NB4 (cell line): Measurements from ENCODE around the gene ACKR1.

Experiments
- DNase-seq: peaks from one replicate; pipeline ENCODE4 v3.0.0; 2010; ENCODE audit warnings: low read depth
- H3K4me3 ChIP-seq: one replicate; pipeline ENCODE4 v1.5.1; 2011; ENCODE audit warnings: mild to moderate bottlenecking, low read depth, low read length, moderate library complexity
- MYC ChIP-seq: IDR thresholded peaks from 2 replicates; pipeline ENCODE4 v1.6.1; 2011; ENCODE audit warnings: low read depth, low read length
- POLR2A ChIP-seq: IDR thresholded peaks from 2 replicates; pipeline ENCODE4 v1.6.1; 2011; ENCODE audit warnings: mild to moderate bottlenecking; ENCODE audit not compliant: insufficient read length; ENCODE audit errors: extremely low read depth
- TF ChIP-seq, protein P1 (sequence below): IDR thresholded peaks from one replicate; pipeline ENCODE4 v1.5.1; 2012; ENCODE audit warnings: low read depth, low read length
- TF ChIP-seq, protein P2 (sequence below): IDR thresholded peaks from 2 replicates; pipeline ENCODE4 v1.6.1; 2011; ENCODE audit warnings: low read depth, low read length

Gene ACKR1

DNA sequence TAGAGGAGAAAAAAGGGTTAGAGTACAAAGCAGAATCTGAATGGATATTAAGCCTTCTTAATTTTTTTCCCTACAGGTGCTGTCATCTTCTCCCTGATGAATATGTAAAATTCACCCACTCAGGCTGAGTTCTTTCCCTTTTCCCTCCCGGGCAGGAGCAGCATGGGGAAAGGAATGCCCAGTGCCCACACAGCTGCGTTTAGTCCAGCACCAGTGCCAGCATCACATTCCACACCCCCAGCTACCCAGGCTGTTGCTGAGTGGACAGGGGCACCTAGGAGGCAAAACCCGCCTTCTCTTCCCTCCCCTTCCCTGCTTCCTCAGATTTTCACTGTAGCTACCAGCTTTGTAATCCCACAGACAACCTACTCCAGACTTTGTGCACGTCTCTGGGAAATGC, 36.6 kb upstream of the ACKR1 start:
- TF ChIP-seq, protein P1, sequence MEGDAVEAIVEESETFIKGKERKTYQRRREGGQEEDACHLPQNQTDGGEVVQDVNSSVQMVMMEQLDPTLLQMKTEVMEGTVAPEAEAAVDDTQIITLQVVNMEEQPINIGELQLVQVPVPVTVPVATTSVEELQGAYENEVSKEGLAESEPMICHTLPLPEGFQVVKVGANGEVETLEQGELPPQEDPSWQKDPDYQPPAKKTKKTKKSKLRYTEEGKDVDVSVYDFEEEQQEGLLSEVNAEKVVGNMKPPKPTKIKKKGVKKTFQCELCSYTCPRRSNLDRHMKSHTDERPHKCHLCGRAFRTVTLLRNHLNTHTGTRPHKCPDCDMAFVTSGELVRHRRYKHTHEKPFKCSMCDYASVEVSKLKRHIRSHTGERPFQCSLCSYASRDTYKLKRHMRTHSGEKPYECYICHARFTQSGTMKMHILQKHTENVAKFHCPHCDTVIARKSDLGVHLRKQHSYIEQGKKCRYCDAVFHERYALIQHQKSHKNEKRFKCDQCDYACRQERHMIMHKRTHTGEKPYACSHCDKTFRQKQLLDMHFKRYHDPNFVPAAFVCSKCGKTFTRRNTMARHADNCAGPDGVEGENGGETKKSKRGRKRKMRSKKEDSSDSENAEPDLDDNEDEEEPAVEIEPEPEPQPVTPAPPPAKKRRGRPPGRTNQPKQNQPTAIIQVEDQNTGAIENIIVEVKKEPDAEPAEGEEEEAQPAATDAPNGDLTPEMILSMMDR, result no peak
- H3K4me3 ChIP-seq, result no peak overlapping the region
- DNase-seq, result no peak

DNA sequence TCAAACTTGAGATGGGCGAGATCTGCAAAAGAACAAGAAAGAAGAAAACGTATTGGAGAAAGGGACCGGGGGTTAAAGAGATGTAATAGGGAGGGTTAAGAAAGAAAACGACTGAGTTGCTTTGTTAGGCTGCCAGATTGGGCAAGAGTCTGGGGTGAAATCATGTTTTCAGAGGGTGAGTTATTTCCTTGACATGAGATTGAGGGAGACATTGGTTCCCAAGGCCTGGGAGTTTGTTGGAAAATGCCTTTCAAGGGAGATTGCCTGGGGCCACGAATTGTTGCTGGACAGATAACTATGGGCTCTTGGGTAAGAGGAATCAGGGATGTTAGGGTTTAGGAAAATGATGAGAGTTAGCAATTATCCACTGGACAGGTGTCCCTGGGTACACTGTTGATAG, 34.0 kb upstream of the ACKR1 start:
- no peak for TF ChIP-seq MYC
- TF ChIP-seq, protein P2, sequence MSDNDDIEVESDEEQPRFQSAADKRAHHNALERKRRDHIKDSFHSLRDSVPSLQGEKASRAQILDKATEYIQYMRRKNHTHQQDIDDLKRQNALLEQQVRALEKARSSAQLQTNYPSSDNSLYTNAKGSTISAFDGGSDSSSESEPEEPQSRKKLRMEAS, result no peak
- TF ChIP-seq POLR2A, result no peak
- TF ChIP-seq, protein P1, result no peak
- no peak for DNase-seq
- H3K4me3 ChIP-seq, result no peak overlapping the region

DNA sequence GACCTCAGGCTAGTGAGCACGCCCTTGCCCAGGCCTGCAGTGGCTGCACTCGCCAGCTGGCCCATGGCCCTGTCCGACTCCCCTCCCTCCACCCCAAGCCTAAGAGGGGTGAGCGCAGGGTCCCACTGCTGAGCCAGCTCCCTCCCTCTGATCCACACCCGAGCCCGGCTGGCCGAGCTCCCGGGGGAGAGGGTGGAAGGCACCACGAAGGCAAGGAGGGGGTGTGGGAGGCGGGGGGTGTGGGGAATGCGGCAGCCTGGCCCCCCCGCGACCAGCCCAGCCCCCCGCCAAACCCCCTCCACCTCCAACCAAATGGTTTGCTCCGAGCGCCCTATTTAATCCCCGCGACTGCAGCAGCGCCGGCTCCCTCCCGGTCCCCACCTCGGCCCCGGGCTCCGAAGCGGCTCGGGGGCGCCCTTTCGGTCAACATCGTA, 33.4 kb upstream of the ACKR1 start, which contains the start of gene CADM3:
CADM3 (plus strand) TSS at position 362 of the 434 bp plus-strand sequence. CDS start 151 bp downstream, outside the sequence.
- TF ChIP-seq POLR2A, result no peak
- TF ChIP-seq, protein P2, result no peak
- no peak for TF ChIP-seq MYC
- TF ChIP-seq, protein P1, result no peak
- no peak for DNase-seq
- H3K4me3 ChIP-seq, result no peak within 1 kb of the TSS

GRCh38 chr1:159171688-159172501, 32.8 kb upstream of the ACKR1 start:
- TF ChIP-seq MYC (no peak), POLR2A (no peak)
- TF ChIP-seq, protein P1, result no peak
- TF ChIP-seq, protein P2, result no peak
- no peak overlapping the region for H3K4me3 ChIP-seq
- no peak for DNase-seq

DNA sequence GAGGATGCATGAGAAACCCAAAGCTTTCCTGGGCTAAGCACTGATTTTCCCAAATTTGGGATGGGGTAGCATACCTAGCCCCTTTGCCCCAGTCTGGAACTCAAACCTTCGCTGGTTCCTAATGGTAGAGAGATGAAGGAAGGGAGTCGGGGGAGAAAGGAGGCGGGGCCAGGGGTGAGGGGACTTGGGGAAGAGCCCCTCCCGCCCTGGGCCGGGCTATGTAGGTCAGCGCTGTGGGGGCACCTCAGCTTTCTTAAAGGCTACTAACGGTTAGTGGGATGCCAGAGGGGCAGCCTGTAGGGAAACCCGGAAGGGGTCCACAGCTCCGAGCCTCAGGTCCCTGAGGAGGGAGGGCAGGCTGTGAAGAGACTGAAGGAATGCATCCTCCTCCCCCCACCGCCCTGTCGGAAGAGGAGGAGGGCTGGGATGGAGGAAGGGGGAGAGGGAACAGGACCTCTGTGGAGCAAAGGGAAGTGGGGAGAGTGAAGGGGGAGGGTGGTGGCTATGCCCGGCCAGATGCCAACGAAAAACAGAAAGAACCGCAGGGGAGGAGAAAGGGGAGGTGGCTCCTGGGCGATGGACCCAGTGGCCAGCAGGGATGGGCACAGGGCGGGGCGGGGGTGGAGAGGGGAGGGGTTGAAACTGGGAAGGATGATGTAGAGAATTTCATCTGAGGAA, 31.9 kb upstream of the ACKR1 start:
- H3K4me3 ChIP-seq, result no peak overlapping the region
- TF ChIP-seq, protein P1, result no peak
- TF ChIP-seq MYC, result no peak
- TF ChIP-seq, protein P2, result no peak
- TF ChIP-seq POLR2A, result no peak
- no peak for DNase-seq
